ENCODE data around the gene MAGEA2B. TPM values are rescaled to one million over a fixed set of nuclear protein-coding genes. Genes with fewer than 3 reads are reported as not detected.
"Not testable (repeated sequence)": the region's sequence is repeated elsewhere in the genome, so short reads cannot be mapped to it uniquely, and the experiment has no call there.

The MAGEA2B gene
- total RNA-seq, 2 experiments from 2014 or later = not detected

DNA sequence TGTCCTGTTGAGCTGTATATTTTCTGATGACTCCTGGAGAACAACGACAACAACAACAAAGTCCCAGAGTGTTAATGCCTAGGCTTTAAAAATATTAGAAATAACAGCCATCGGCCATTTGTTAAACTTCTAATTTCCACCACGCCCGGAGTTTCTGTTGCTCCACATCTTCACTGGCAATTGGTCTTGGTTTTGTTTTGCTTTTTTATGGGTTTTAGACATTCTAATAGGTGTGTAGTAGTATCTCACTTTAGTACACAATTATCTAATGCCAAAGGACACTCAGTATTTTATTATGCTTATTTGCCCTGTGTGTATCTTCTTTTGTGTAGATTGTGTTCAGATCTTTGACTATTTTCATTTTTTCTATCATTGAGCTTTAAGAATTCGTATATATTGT lies 24.1 kb downstream of the MAGEA2B start:
- Mint-ChIP-seq H3K4me3 (no peak overlapping the region), H3K36me3 (ENCODE audit: low read depth) (no peaks in the 10 kb centered on the region), H3K4me1 (ENCODE audit: low read depth) (no peaks in the 10 kb centered on the region), H3K27ac (no peak overlapping the region), H3K9me3 (no peaks in the 10 kb centered on the region), H3K27me3 (no peaks in the 10 kb centered on the region)
- intact Hi-C loops (cut with micrococcal nuclease) = no loop called here
- TF ChIP-seq, protein P1, sequence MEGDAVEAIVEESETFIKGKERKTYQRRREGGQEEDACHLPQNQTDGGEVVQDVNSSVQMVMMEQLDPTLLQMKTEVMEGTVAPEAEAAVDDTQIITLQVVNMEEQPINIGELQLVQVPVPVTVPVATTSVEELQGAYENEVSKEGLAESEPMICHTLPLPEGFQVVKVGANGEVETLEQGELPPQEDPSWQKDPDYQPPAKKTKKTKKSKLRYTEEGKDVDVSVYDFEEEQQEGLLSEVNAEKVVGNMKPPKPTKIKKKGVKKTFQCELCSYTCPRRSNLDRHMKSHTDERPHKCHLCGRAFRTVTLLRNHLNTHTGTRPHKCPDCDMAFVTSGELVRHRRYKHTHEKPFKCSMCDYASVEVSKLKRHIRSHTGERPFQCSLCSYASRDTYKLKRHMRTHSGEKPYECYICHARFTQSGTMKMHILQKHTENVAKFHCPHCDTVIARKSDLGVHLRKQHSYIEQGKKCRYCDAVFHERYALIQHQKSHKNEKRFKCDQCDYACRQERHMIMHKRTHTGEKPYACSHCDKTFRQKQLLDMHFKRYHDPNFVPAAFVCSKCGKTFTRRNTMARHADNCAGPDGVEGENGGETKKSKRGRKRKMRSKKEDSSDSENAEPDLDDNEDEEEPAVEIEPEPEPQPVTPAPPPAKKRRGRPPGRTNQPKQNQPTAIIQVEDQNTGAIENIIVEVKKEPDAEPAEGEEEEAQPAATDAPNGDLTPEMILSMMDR (IDR thresholded peaks at IDR 0.05) = no peak
- DNase-seq (no peak), ATAC-seq (no peak)
- ChIA-PET POLR2A (no interaction called here), CTCF (no interaction called here)

DNA sequence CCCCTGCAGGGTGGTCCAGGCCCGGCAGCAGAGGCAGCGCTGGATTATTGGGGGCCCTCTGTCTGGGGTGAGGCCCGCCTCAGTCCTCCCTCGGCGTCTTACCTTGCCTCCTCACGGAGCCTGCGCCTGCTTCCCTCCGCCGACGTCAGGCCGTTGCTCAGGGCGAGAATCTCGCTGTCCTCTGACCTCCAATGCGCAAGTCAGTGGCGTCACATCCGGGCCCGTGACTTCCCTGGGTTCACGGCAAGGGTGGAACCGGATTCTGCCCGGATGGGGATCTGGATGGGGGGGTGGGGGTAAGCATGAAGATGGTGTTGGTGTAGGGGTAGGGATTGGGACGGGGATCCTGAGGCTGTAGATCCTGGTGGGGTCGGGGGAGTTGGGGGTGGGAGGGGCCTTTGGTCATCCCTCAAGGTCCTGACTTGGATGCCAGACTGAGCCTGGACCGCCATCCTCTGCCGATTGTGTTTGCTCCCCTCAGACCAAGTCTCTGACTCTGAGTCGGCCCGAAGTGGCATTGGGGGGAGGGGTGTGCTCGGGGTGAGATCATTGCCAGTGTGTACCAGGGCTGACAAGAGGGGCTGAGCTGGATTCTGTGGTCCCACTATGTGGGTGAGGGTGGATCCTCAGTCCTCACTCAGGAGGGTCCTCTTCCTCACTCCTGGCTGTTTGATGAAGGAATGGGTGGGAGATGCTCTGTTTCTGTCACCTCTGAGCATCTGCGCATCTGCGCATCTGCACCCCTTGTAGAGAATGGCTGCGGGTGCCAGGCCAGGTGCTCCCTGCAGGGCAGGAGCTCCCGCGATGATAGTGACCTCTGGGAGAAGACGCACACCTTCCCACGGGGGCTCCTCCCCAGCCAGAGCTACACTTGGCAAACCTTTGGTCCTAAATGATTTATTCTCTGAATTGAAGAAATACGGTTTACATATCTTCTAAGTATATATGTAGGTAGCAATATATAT lies 39.5 kb downstream of the MAGEA2B start, which contains the start of gene MAGEA2:
Gene MAGEA2 (minus strand): TSS at position 157 of the 965 bp plus-strand sequence. CDS start 2,479 bp downstream, outside the sequence.
- H3K9me3 Mint-ChIP-seq; DNase-seq; intact Hi-C loops (cut with micrococcal nuclease); H3K4me1 Mint-ChIP-seq (ENCODE audit: low read depth); H3K27ac Mint-ChIP-seq; POLR2A ChIA-PET; H3K4me3 Mint-ChIP-seq; H3K36me3 Mint-ChIP-seq (ENCODE audit: low read depth); CTCF ChIA-PET; H3K27me3 Mint-ChIP-seq; ATAC-seq: not testable (repeated sequence)

DNA sequence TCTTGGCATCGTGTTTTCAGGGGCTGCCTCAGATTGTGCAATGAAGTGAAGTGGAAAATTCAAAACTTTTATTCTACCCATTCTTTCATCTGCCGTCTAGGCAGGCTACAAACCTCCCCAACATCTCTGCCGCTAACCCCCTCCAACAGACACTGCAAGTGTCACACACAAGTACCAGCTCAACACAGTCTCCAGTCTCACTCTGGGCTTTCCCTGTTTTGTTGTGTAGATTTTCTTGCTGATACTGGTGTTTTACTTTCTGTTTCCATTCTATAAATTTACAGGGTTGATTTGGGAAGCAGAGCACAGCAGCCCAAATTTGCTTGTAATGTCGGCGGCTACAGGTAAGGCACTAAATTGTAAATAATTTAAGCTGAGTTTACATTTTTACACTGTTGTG lies 40.4 kb downstream of the MAGEA2B start:
- not testable (repeated sequence) for DNase-seq

DNA sequence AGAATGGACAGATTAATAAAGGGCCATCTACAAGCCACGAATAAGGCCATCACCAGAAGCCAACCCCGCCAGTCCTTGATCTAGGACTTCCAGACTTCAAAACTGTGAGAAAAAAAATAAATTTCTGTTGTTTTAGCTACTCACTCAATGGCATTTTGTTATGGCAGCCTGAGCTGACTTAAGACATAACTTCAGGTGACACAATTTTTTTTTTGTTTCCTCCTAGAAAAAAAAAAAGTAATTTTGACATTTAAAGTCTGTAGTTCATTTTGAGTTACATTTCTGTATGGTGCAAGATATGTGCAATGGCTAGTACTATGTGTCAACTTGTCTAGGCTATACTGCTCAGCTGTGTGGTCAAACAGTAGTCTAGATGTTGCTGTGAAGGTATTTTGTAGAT lies 44.5 kb downstream of the MAGEA2B start, which contains the start of gene CSAG3:
Gene CSAG3 (plus strand): TSS at position 301 of the 400 bp plus-strand sequence.
- H3K4me3 Mint-ChIP-seq; DNase-seq; CTCF ChIA-PET; H3K27me3 Mint-ChIP-seq; H3K9me3 Mint-ChIP-seq; ATAC-seq; POLR2A ChIA-PET; intact Hi-C loops (cut with micrococcal nuclease); H3K4me1 Mint-ChIP-seq (ENCODE audit: low read depth); H3K27ac Mint-ChIP-seq; H3K36me3 Mint-ChIP-seq (ENCODE audit: low read depth): not testable (repeated sequence)

More for the DNA sequence above, 40.4 kb downstream of the MAGEA2B start:
- H3K4me1 Mint-ChIP-seq (ENCODE audit: low read depth); H3K9me3 Mint-ChIP-seq; H3K27ac Mint-ChIP-seq; ATAC-seq; H3K27me3 Mint-ChIP-seq; CTCF ChIA-PET; H3K4me3 Mint-ChIP-seq; intact Hi-C loops (cut with micrococcal nuclease); H3K36me3 Mint-ChIP-seq (ENCODE audit: low read depth); POLR2A ChIA-PET: not testable (repeated sequence)

DNA sequence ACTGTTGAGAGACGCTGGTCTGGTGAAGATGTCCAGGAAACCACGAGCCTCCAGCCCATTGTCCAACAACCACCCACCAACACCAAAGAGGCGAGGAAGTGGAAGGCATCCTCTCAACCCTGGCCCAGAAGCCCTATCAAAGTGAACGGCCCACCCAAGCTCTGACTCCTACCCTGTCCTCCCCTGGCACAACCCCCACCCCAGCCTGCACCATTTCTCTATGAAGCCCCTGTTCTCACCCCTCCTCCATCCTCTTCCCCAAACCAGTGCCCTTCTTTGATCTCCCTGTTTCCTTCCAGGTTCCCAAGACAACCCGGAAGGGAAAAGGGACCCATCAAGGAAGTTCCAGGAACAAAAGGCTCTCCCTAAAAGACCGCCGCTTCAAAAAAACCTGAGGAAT lies 45.1 kb downstream of the MAGEA2B start:
- DNase-seq; H3K4me1 Mint-ChIP-seq (ENCODE audit: low read depth); H3K9me3 Mint-ChIP-seq; POLR2A ChIA-PET; H3K27ac Mint-ChIP-seq; H3K36me3 Mint-ChIP-seq (ENCODE audit: low read depth); ATAC-seq; H3K4me3 Mint-ChIP-seq; intact Hi-C loops (cut with micrococcal nuclease); H3K27me3 Mint-ChIP-seq; CTCF ChIA-PET: not testable (repeated sequence)

DNA sequence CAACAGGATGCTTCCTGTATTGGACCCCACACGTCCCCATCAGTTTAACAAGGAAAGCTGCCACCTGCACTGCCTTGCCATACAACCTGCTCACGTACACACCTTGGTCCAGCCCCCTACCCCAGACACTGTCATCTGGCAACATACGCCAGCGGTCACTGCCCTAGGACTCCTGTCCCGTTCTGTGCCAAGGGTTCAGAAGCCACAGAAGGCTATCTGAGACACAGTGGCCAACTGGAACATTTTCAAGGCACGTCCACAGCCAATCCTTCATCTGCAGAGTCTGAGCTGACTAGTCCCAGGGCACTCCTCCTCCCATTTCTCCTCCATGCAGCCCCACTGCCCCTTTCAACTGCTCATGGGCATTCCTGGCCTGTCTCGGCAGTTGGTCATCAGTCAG lies 47.2 kb downstream of the MAGEA2B start:
- intact Hi-C loops (cut with micrococcal nuclease); ATAC-seq; H3K9me3 Mint-ChIP-seq: not testable (repeated sequence)

DNA sequence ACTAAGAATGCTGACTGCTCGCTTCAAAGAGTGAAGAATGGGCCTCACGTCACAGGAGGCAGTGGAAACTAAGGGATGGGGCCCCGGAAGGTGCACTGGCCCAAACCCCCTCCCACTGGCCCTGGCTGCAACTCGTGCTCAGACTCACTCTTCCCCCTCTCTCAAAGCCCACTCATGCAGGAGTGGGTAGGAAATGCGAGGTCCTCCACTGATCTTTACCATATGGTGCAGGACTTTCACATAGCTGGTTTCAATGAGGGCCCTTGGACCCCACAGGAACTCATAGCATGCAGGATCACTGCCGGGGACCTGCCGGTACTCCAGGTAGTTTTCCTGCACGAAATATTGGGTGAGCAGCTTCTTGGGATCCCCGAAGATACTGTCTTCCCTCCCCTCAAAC lies 52.1 kb downstream of the MAGEA2B start:
- H3K9me3 Mint-ChIP-seq; CTCF ChIA-PET; DNase-seq; H3K4me1 Mint-ChIP-seq (ENCODE audit: low read depth); intact Hi-C loops (cut with micrococcal nuclease); H3K36me3 Mint-ChIP-seq (ENCODE audit: low read depth); H3K27me3 Mint-ChIP-seq; ATAC-seq; H3K27ac Mint-ChIP-seq; H3K4me3 Mint-ChIP-seq; POLR2A ChIA-PET: not testable (repeated sequence)

More for the DNA sequence above, 47.2 kb downstream of the MAGEA2B start:
- CTCF ChIA-PET; H3K4me3 Mint-ChIP-seq; H3K4me1 Mint-ChIP-seq (ENCODE audit: low read depth); DNase-seq; H3K36me3 Mint-ChIP-seq (ENCODE audit: low read depth); H3K27me3 Mint-ChIP-seq; H3K27ac Mint-ChIP-seq; POLR2A ChIA-PET: not testable (repeated sequence)

Other genes starting within 250 kb of the MAGEA2B start
- gene GABRQ, start 76.7 kb upstream of the MAGEA2B start, total RNA-seq = not detected
- not detected for gene MAGEA3, start 15.8 kb upstream of the MAGEA2B start, total RNA-seq
- gene CSAG2, start 5.4 kb upstream of the MAGEA2B start, total RNA-seq = not detected
- gene CSAG1, start 19.1 kb downstream of the MAGEA2B start, total RNA-seq = not detected
- not detected for gene MAGEA12, start 19.1 kb downstream of the MAGEA2B start, total RNA-seq
- not detected for gene MAGEA2, start 39.2 kb downstream of the MAGEA2B start, total RNA-seq
- gene CSAG3, start 44.6 kb downstream of the MAGEA2B start, total RNA-seq = not detected
- not detected for gene MAGEA6, start 55.1 kb downstream of the MAGEA2B start, total RNA-seq
- gene CETN2, start 116.1 kb downstream of the MAGEA2B start, total RNA-seq = 1 to 10 TPM; 8.3 to 8.8 TPM
- 10 to 100 TPM; 15.0 to 15.8 TPM for gene NSDHL, start 116.4 kb downstream of the MAGEA2B start, total RNA-seq
- 1 to 10 TPM; 1.6 to 1.7 TPM for gene ZNF185, start 183.4 kb downstream of the MAGEA2B start, total RNA-seq

All from activated CD8-positive, alpha-beta T cell treated with anti-CD3 and anti-CD28 coated beads for 36 hours (primary cell).